GM18858 (cell line): ENCODE data around the gene SULF2.

Source experiments
- ATAC-seq: cut with Tn5 transposase; IDR thresholded peaks from one replicate; pipeline ENCODE4 v1.9.1; 2021; ENCODE audit not compliant: unreplicated experiment

Gene SULF2

GRCh38 chr20:47740862-47741184 is 44.5 kb downstream of the SULF2 start:
- ATAC-seq, result no peak

- ATAC-seq, result no peak
Measured at GRCh38 chr20:47740121-47740861, 45.0 kb downstream of the SULF2 start.

GRCh38 chr20:47737923-47738322 is 47.4 kb downstream of the SULF2 start:
- ATAC-seq, result no peak

- no peak for ATAC-seq
Measured at GRCh38 chr20:47736570-47737152, 48.6 kb downstream of the SULF2 start.

- ATAC-seq, result no peak
Measured at GRCh38 chr20:47735412-47736400, 49.6 kb downstream of the SULF2 start.

- ATAC-seq, result no peak
Measured at GRCh38 chr20:47734870-47735269, 50.4 kb downstream of the SULF2 start.

GRCh38 chr20:47733892-47734291 is 51.4 kb downstream of the SULF2 start:
- ATAC-seq, result no peak

GRCh38 chr20:47730744-47731143 is 54.5 kb downstream of the SULF2 start:
- no peak for ATAC-seq

- no peak for ATAC-seq
Measured at GRCh38 chr20:47729472-47729871, 55.8 kb downstream of the SULF2 start.

- no peak for ATAC-seq
Measured at GRCh38 chr20:47727909-47728361, 57.3 kb downstream of the SULF2 start.

GRCh38 chr20:47727170-47727880 is 58.0 kb downstream of the SULF2 start:
- no peak for ATAC-seq

- no peak for ATAC-seq
Measured at GRCh38 chr20:47726632-47727031, 58.6 kb downstream of the SULF2 start.

- no peak for ATAC-seq
Measured at GRCh38 chr20:47725248-47725973, 59.9 kb downstream of the SULF2 start.

- no peak for ATAC-seq
Measured at GRCh38 chr20:47724910-47725247, 60.4 kb downstream of the SULF2 start.

- no peak for ATAC-seq
Measured at GRCh38 chr20:47724396-47724795, 60.9 kb downstream of the SULF2 start.

- ATAC-seq, result no peak
Measured at GRCh38 chr20:47723322-47723721, 62.0 kb downstream of the SULF2 start.

GRCh38 chr20:47720636-47721427 is 64.4 kb downstream of the SULF2 start:
- no peak for ATAC-seq

- no peak for ATAC-seq
Measured at GRCh38 chr20:47719625-47720024, 65.7 kb downstream of the SULF2 start.

- no peak for ATAC-seq
Measured at GRCh38 chr20:47719211-47719610, 66.1 kb downstream of the SULF2 start.

GRCh38 chr20:47718398-47718797 is 66.9 kb downstream of the SULF2 start:
- no peak for ATAC-seq
